Measurements from ENCODE around the gene TM4SF4. TPM values are rescaled to one million over a fixed set of nuclear protein-coding genes. Genes with fewer than 3 reads are reported as not detected.

TM4SF4 gene, protein sequence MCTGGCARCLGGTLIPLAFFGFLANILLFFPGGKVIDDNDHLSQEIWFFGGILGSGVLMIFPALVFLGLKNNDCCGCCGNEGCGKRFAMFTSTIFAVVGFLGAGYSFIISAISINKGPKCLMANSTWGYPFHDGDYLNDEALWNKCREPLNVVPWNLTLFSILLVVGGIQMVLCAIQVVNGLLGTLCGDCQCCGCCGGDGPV
- not detected in 2 replicates for total RNA-seq
- 0.46 TPM in 1 of 2 replicates, not detected in the other for polyA plus RNA-seq

DNA sequence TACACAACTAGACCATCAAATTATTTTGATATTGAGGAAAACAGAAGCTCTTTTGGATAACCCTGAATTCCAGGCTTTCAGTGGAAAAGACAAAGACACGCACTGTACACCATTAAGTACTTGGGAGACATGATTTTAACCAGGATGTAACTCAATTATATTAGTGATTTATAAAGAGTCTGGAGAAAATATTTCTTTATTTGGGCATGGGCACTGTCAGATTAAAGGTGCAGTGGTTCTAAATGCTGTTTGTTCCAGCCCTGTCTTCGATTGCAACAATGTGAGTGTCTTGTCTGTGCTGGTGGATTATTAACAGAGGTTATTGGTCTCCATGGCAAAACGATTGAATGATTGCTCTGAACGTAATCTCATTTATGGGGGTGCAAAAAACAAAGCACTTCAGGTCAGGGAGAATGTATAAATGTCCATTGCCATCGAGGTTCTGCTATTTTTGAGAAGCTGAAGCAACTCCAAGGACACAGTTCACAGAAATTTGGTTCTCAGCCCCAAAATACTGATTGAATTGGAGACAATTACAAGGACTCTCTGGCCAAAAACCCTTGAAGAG lies at the start of gene TM4SF4:
Gene TM4SF4, plus strand, starts transcription at position 448 of the 568 bp plus-strand sequence. CDS start 181 bp downstream, outside the sequence.
- Histone ChIP-seq H3K9me3 (ENCODE audit: low read depth) (no peaks in the 10 kb centered on the region), H3K27me3 (no peaks in the 10 kb centered on the region), H3K36me3 (no peaks in the 10 kb centered on the region), H3K27ac (no peak within 1 kb of the TSS), H3K4me3 (no peak within 1 kb of the TSS), H3K4me1 (ENCODE audit: low read depth) (peaks cover 5% of the 10 kb centered on the region)
- DNase-seq (ENCODE audit: low read depth in 1 of 2, low spot score in 1 of 2) = no peak
- TF ChIP-seq, protein P1, sequence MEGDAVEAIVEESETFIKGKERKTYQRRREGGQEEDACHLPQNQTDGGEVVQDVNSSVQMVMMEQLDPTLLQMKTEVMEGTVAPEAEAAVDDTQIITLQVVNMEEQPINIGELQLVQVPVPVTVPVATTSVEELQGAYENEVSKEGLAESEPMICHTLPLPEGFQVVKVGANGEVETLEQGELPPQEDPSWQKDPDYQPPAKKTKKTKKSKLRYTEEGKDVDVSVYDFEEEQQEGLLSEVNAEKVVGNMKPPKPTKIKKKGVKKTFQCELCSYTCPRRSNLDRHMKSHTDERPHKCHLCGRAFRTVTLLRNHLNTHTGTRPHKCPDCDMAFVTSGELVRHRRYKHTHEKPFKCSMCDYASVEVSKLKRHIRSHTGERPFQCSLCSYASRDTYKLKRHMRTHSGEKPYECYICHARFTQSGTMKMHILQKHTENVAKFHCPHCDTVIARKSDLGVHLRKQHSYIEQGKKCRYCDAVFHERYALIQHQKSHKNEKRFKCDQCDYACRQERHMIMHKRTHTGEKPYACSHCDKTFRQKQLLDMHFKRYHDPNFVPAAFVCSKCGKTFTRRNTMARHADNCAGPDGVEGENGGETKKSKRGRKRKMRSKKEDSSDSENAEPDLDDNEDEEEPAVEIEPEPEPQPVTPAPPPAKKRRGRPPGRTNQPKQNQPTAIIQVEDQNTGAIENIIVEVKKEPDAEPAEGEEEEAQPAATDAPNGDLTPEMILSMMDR (IDR thresholded peaks at IDR 0.05; ENCODE audit: low read depth, low read length) = no peak

DNA sequence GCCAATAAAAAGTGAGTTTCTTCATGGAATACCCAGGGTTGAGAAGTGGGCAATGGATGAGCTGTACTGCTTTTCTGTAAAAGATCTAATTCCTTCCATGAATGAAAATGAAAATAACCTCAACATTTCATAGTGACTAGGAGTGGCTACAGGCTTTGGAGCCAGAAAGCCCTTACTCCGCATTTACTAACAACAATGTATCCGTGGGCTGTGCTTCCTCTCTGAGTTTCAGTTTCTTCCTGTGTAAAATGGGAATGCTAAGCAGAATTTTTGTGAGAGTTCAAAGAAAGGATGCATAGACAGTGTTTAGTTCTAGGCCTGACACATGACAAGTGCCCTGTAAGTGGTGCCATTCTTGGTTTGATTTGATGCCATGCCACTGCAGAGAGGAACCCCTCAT lies 49.6 kb upstream of the TM4SF4 start:
- H3K4me1 ChIP-seq (ENCODE audit: low read depth) = no peaks in the 10 kb centered on the region
- no peaks in the 10 kb centered on the region for H3K36me3 ChIP-seq
- DNase-seq (ENCODE audit: low read depth in 1 of 2, low spot score in 1 of 2) = no peak
- TF ChIP-seq, protein P1 (IDR thresholded peaks at IDR 0.05; ENCODE audit: low read depth, low read length) = no peak
- no peaks in the 10 kb centered on the region for H3K27me3 ChIP-seq
- H3K4me3 ChIP-seq = no peak overlapping the region
- H3K9me3 ChIP-seq (ENCODE audit: low read depth) = no peaks in the 10 kb centered on the region
- H3K27ac ChIP-seq = no peak overlapping the region

DNA sequence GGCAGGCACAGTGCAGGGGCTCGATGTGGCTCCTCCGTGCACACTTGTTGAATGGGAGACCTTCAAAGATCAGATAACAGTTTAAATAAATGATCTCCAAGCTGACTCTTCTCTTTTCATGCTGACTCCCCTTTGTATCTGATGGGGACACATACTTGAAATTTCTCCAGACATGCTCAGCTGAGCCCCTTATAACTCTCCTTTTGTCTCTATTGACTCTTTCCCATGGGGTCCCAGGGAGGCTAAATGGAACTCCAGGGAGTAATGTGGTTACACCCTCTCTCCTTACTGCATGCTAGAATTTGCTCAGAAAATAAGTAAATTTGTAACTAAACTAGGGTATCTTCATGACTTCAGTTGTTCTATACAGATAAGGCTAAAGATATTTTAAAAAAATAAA lies 48.2 kb upstream of the TM4SF4 start:
- Histone ChIP-seq H3K27me3 (no peaks in the 10 kb centered on the region), H3K27ac (no peak overlapping the region), H3K4me1 (ENCODE audit: low read depth) (no peaks in the 10 kb centered on the region), H3K9me3 (ENCODE audit: low read depth) (no peaks in the 10 kb centered on the region), H3K36me3 (no peaks in the 10 kb centered on the region), H3K4me3 (no peak overlapping the region)
- TF ChIP-seq, protein P1 (IDR thresholded peaks at IDR 0.05; ENCODE audit: low read depth, low read length) = no peak
- DNase-seq (ENCODE audit: low read depth in 1 of 2, low spot score in 1 of 2) = no peak

DNA sequence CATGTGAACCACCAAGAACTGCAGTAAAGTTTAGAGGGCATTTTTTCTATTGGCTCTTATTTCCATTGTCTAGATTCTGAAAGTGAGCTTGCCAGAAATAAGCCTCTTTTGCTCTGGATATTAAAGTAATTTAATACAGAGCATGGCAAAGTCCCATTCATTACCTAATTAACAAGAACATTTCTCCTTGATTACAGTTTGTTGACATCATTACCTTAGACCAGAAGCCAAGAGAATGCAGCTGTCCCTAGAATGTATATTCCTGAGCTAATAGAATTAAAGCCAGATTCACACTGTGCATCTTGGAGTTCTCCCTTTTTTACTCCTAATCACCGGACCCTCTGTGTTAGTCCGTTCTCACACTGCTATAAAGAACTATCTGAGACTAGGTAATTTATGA lies 46.4 kb upstream of the TM4SF4 start:
- Histone ChIP-seq H3K4me3 (no peak overlapping the region), H3K27me3 (no peaks in the 10 kb centered on the region), H3K4me1 (ENCODE audit: low read depth) (no peaks in the 10 kb centered on the region), H3K9me3 (ENCODE audit: low read depth) (no peaks in the 10 kb centered on the region), H3K36me3 (no peaks in the 10 kb centered on the region), H3K27ac (no peak overlapping the region)
- TF ChIP-seq, protein P1 (IDR thresholded peaks at IDR 0.05; ENCODE audit: low read depth, low read length) = no peak
- no peak for DNase-seq (ENCODE audit: low read depth in 1 of 2, low spot score in 1 of 2)

DNA sequence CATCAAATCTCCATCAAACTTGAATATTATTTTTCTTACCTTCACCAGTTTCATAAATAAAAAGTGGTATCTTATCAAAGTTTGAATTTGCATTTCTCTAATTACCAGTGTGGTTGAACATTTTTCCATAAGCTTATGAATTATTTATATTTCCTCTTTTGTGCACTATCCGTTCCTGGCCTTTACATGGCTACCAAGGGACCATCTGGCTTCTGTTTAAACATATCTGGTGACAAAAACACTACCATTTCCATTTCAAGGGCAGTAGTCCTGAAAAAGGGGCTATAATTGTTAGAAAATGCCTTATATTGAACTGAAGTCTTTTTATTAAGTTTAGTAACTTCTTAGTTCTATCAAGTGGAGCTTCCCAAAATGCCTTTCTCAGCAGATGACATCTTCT lies 44.3 kb upstream of the TM4SF4 start:
- DNase-seq (ENCODE audit: low read depth in 1 of 2, low spot score in 1 of 2) = no peak
- Histone ChIP-seq H3K4me3 (no peak overlapping the region), H3K4me1 (ENCODE audit: low read depth) (no peaks in the 10 kb centered on the region), H3K9me3 (ENCODE audit: low read depth) (no peaks in the 10 kb centered on the region), H3K36me3 (no peaks in the 10 kb centered on the region), H3K27ac (no peak overlapping the region), H3K27me3 (no peaks in the 10 kb centered on the region)
- TF ChIP-seq, protein P1 (IDR thresholded peaks at IDR 0.05; ENCODE audit: low read depth, low read length) = no peak

Measured in cardiac muscle cell (in vitro differentiated cells and primary cell).